HepG2 (cell line): ENCODE data around the gene SLC35G2. TPM values are rescaled to one million over a fixed set of nuclear protein-coding genes. Genes with fewer than 3 reads are reported as not detected.

Experiments used
- AKAP8 ChIP-seq: sonication (generic); formaldehyde crosslinking; IDR thresholded peaks from 2 replicates; pipeline ENCODE4 v1.5.1; 2020; ENCODE audit warnings: mild to moderate bottlenecking, missing genetic modification reagents
- AKNA ChIP-seq: sonication (generic); formaldehyde crosslinking; IDR thresholded peaks from 2 replicates; pipeline ENCODE4 v1.4.0; 2020; ENCODE audit warnings: missing genetic modification reagents, borderline replicate concordance
- BRCA1 ChIP-seq: sonication (generic); formaldehyde crosslinking; IDR thresholded peaks from 2 replicates; pipeline ENCODE4 v1.4.0; 2020; ENCODE audit warnings: missing genetic modification reagents
- CREBL2 ChIP-seq: sonication (generic); formaldehyde crosslinking; IDR thresholded peaks from 2 replicates; pipeline ENCODE4 v1.8.1; 2023; ENCODE audit warnings: missing genetic modification reagents, mild to moderate bottlenecking, borderline replicate concordance
- DMAP1 ChIP-seq: IDR thresholded peaks from 2 replicates; pipeline ENCODE4 v1.6.1; 2016
- GABPA ChIP-seq, 2 experiments: IDR thresholded peaks; 2 replicates each; pipeline ENCODE4 v1.6.1; 2011 to 2016; ENCODE audit warnings: low read depth in 2 of 2, low read length in 1 of 2, missing biosample characterization in 1 of 2, missing genetic modification characterization in 1 of 2
- GATAD2A ChIP-seq: IDR thresholded peaks from 2 replicates; pipeline ENCODE4 v1.6.1; 2016
- GLMP ChIP-seq: sonication (generic); formaldehyde crosslinking; IDR thresholded peaks from 2 replicates; pipeline ENCODE4 v1.9.0; 2021; ENCODE audit warnings: missing genetic modification reagents, mild to moderate bottlenecking, borderline replicate concordance
- KDM6A ChIP-seq: IDR thresholded peaks from 2 replicates; pipeline ENCODE4 v1.6.1; 2016; ENCODE audit warnings: low read depth
- LBX2 ChIP-seq: sonication (generic); formaldehyde crosslinking; IDR thresholded peaks from 2 replicates; pipeline ENCODE4 v1.5.0; 2020; ENCODE audit warnings: missing genetic modification reagents, mild to moderate bottlenecking, borderline replicate concordance
- MED8 ChIP-seq: sonication (generic); formaldehyde crosslinking; IDR thresholded peaks from 2 replicates; pipeline ENCODE4 v1.8.1; 2023; ENCODE audit warnings: mild to moderate bottlenecking, missing genetic modification reagents; ENCODE audit not compliant: insufficient replicate concordance
- NR3C1 ChIP-seq: sonication (generic); formaldehyde crosslinking; IDR thresholded peaks from 2 replicates; pipeline ENCODE4 v1.4.0; 2020; ENCODE audit warnings: missing genetic modification reagents
- ONECUT2 ChIP-seq: sonication (generic); formaldehyde crosslinking; IDR thresholded peaks from 2 replicates; pipeline ENCODE4 v1.4.0; 2020; ENCODE audit warnings: missing genetic modification reagents
- RBFOX2 ChIP-seq: fragments of 200-400 bp; formaldehyde crosslinking; IDR thresholded peaks from 2 replicates; pipeline ENCODE4 v1.6.1; 2017; ENCODE audit warnings: low read depth, mild to moderate bottlenecking, low read length
- SP140L ChIP-seq: sonication (generic); formaldehyde crosslinking; IDR thresholded peaks from 2 replicates; pipeline ENCODE4 v1.4.0; 2020; ENCODE audit warnings: missing genetic modification reagents, borderline replicate concordance
- ZNF251 ChIP-seq: sonication (generic); formaldehyde crosslinking; IDR thresholded peaks from 2 replicates; pipeline ENCODE4 v1.9.0; 2021; ENCODE audit warnings: mild to moderate bottlenecking, missing genetic modification reagents
- ZNF30 ChIP-seq: sonication (generic); formaldehyde crosslinking; IDR thresholded peaks from 2 replicates; pipeline ENCODE4 v1.5.0; 2020; ENCODE audit warnings: mild to moderate bottlenecking, missing genetic modification reagents
- ZNF552 ChIP-seq: sonication (generic); formaldehyde crosslinking; IDR thresholded peaks from 2 replicates; pipeline ENCODE4 v1.9.0; 2022; ENCODE audit warnings: missing genetic modification reagents, mild to moderate bottlenecking, borderline replicate concordance
- polyA plus RNA-seq, 8 experiments: library from polyadenylated mRNA; depleted of rRNA in 3 of 8; stranded (reverse) in 7 of 8; unstranded in 1 of 8; fragments of >200 nt; fragmentation: Illumina TruSeq in 4 of 8; extraction: Trizol in 4 of 8; gene quantifications; 2 replicates each; pipeline versions ENCODE4 v1.2.1 to v1.2.3, GENCODE V29; 2011 to 2016; ENCODE audit warnings: low read depth in 4 of 8, missing spikeins in 1 of 8, mixed read lengths in 1 of 8; ENCODE audit not compliant: insufficient read depth in 1 of 8
- total RNA-seq, 5 experiments: library from RNA; depleted of rRNA; stranded (reverse); fragments of >200 nt; fragmentation: Illumina TruSeq; extraction: Trizol; gene quantifications; 2 replicates each; pipeline ENCODE4 v1.2.3, GENCODE V29; 2016; ENCODE audit warnings: low read depth in 1 of 5
- TF ChIP-seq, protein P1 (sequence below): sonication (generic); formaldehyde crosslinking; IDR thresholded peaks from 2 replicates; pipeline ENCODE4 v1.5.1; 2020; ENCODE audit warnings: mild to moderate bottlenecking, moderate library complexity, missing genetic modification reagents
- TF ChIP-seq, protein P2 (sequence below): sonication (generic); formaldehyde crosslinking; IDR thresholded peaks from 2 replicates; pipeline ENCODE4 v1.5.0; 2020; ENCODE audit warnings: mild to moderate bottlenecking, missing genetic modification reagents

Gene SLC35G2
- total and polyA plus RNA-seq, 2 of the 13 experiments (the other 11 are each of a cell fraction or from before 2014, with no cell fraction given), result 7.6 to 10.3 TPM

DNA sequence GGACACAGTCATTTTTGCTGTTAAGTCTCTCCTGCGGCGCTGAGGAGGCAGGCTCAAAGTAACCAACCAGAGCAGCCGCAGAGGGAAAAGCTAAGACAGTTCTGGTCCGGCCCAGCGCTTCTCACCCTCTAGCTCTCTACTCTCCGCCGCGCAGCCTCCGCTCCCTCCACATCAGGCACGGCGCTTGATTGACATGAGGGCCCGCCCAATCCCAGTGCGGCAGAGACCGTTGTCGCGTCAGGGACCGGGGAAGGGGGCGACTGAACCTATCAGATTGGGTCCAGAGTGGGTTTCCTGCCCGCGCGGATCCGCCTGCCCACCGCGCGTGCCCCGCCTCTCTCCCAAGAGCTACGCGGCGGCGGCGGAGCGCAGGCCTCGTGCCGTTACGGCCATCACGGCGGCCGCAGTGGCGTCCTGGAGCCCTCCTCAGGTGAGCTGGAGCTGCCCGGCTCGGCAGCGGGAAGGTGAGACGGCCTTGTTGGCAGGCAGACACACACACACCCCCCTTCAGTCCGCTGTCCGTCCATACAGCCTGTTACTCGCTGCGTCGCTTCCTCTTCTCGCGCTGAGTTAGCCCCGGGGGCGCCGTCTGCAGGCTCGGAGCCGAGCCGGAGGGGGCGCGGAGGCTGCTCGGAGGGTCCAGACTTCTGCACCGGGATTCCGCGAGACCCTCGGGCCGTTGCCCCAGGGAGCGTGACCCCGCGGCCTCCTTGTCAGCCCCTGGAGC lies 43.1 kb downstream of the SLC35G2 start, which contains the start of gene NCK1 (continued):
- TF ChIP-seq, protein P1, sequence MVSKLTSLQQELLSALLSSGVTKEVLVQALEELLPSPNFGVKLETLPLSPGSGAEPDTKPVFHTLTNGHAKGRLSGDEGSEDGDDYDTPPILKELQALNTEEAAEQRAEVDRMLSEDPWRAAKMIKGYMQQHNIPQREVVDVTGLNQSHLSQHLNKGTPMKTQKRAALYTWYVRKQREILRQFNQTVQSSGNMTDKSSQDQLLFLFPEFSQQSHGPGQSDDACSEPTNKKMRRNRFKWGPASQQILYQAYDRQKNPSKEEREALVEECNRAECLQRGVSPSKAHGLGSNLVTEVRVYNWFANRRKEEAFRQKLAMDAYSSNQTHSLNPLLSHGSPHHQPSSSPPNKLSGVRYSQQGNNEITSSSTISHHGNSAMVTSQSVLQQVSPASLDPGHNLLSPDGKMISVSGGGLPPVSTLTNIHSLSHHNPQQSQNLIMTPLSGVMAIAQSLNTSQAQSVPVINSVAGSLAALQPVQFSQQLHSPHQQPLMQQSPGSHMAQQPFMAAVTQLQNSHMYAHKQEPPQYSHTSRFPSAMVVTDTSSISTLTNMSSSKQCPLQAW, result peak; percentile 72
- TF ChIP-seq BRCA1 (CRISPR knock-in tag), result no peak
- no peak for TF ChIP-seq SP140L (CRISPR knock-in tag)
- peak; percentile 60 for TF ChIP-seq GABPA (IDR thresholded peaks at IDR 0.05; ENCODE audit: low read depth, low read length)
- peak; percentile 81 for TF ChIP-seq GABPA (CRISPR knock-in tag; IDR thresholded peaks at IDR 0.05; ENCODE audit: low read depth)
- TF ChIP-seq NR3C1, result no peak
- TF ChIP-seq MED8 (CRISPR knock-in tag), result no peak
- no peak for TF ChIP-seq ONECUT2 (CRISPR knock-in tag)
- no peak for TF ChIP-seq AKNA (CRISPR knock-in tag)
- peak; percentile 87; the same call in 1 of the 2 replicates for TF ChIP-seq LBX2
- TF ChIP-seq RBFOX2, result peak; percentile 97
- peak; percentile 68; the same call in 1 of the 2 replicates for TF ChIP-seq CREBL2 (CRISPR knock-in tag)
- peak; percentile 64; the same call in 1 of the 2 replicates for TF ChIP-seq AKAP8 (CRISPR knock-in tag)
- TF ChIP-seq GLMP (CRISPR knock-in tag), result no peak
- TF ChIP-seq, protein P2, sequence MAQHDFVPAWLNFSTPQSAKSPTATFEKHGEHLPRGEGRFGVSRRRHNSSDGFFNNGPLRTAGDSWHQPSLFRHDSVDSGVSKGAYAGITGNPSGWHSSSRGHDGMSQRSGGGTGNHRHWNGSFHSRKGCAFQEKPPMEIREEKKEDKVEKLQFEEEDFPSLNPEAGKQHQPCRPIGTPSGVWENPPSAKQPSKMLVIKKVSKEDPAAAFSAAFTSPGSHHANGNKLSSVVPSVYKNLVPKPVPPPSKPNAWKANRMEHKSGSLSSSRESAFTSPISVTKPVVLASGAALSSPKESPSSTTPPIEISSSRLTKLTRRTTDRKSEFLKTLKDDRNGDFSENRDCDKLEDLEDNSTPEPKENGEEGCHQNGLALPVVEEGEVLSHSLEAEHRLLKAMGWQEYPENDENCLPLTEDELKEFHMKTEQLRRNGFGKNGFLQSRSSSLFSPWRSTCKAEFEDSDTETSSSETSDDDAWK (CRISPR knock-in tag), result no peak
- peak; percentile 97 for TF ChIP-seq DMAP1 (CRISPR knock-in tag)
- no peak for TF ChIP-seq KDM6A (CRISPR knock-in tag)
- TF ChIP-seq ZNF552 (CRISPR knock-in tag), result peak; percentile 24; the same call in 1 of the 2 replicates
- no peak for TF ChIP-seq ZNF251
- peak; percentile 58; the same call in 1 of the 2 replicates for TF ChIP-seq ZNF30 (CRISPR knock-in tag)
- TF ChIP-seq GATAD2A, result no peak
